HG03064 (cell line): ENCODE results near the gene P2RX2.
"Not testable (repeated sequence)": the region's sequence is repeated elsewhere in the genome, so short reads cannot be mapped to it uniquely, and the experiment has no call there.

Experiments used
- ATAC-seq: cut with Tn5 transposase; IDR thresholded peaks from one replicate; pipeline ENCODE4 v1.9.1; 2021; ENCODE audit warnings: low read depth; ENCODE audit not compliant: unreplicated experiment

Gene P2RX2

GRCh38 chr12:132582582-132583410, 35.8 kb upstream of the P2RX2 start:
- ATAC-seq = no peak

DNA sequence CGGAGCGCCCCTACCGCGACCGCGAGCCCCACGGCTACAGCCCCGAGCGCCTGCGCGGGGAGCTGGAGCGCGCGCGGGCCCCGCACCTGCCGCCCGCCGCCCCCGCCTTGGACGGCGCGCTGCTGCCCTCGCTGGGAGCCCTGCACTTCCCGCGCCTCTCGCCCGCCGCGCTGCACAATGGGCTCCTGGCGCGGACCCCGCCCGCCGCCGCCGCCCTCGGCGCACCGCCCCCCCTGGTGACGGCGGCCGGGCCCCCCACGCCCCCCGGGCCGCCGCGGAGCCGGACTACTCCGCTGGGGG, 35.2 kb upstream of the P2RX2 start:
- ATAC-seq = no peak

- no peak for ATAC-seq
Measured at GRCh38 chr12:132583736-132584135, 34.8 kb upstream of the P2RX2 start.

- no peak for ATAC-seq
Measured at GRCh38 chr12:132584429-132584828, 34.1 kb upstream of the P2RX2 start.

DNA sequence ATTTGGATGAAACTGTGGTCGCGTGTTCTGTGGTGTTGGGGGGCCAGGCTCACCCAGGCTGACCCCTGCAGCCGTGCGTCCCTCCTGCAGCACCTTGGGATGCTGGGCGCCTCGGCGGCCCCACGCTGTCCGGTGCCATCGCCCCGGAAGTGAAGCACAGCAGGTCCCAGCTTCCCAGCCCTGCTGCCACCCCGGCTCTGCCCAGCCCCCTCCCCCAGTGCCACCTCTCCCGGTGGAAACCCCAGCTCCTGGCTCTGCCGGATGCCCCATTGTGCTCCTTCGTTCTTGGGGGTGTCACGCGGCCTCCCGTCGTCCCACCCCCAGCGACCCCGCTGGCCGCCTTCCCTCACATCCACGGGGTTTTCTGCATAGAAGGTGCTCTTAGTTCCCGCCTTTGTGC, 33.4 kb upstream of the P2RX2 start:
- no peak for ATAC-seq

GRCh38 chr12:132586929-132587328, 31.6 kb upstream of the P2RX2 start:
- no peak for ATAC-seq

DNA sequence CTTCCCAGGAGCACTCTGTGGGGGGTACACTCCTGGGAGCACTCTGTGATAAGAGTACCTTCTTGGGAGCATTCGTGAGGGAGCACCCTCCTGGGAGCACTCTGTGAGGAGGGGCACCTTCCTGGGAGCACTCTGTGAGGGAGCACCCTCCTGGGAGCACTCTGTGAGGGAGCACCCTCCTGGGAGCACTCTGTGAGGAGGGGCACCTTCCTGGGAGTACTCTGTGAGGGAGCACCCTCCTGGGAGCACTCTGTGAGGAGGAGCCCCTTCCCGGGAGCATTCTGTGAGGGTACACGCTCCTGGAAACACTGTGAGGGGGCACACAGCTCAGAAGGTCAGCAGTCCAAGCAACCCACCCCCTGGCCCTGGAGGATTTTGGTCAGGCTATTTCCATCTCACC, 30.8 kb upstream of the P2RX2 start:
- no peak for ATAC-seq

- no peak for ATAC-seq
Measured at GRCh38 chr12:132588319-132588718, 30.3 kb upstream of the P2RX2 start.

DNA sequence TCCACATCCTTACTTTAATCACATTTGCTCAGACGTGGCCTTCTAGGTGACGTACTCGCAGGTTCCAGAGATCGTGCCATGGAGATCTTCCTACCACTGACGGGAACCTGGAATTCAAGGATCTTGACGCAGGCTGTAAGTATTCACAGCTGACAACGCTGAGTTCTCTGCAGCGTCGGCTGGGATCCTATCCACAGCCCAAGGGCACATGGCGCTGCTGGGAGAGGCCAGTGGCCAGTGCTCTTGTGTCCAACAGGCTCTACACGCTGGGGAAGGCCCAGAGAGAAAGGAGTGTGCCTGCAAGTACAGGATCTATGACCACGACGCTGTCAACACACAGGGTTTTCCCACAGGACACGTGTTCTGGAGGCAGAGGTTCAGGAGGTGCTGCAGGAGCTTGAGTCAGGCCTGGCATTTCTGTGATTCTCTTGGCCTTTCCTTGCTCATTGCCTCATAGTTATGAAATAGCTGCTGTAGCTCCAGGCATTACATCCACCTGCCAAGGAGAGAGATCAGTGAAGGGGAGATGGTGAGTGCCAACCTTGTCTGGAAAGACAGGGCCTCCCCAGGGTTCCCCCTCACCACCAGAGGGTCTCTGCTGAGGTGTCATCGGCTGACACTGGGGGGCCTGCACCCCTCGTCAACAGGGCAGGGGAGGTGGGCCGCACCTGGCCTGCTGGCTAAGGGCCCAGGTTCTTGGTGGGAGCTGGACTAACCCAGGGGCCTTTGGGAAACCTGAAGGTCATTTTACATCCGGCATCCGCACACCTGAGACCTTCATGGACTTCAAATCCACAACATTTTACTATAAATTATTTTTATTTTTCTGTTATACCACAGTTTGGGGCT, 29.5 kb upstream of the P2RX2 start:
- no peak for ATAC-seq

DNA sequence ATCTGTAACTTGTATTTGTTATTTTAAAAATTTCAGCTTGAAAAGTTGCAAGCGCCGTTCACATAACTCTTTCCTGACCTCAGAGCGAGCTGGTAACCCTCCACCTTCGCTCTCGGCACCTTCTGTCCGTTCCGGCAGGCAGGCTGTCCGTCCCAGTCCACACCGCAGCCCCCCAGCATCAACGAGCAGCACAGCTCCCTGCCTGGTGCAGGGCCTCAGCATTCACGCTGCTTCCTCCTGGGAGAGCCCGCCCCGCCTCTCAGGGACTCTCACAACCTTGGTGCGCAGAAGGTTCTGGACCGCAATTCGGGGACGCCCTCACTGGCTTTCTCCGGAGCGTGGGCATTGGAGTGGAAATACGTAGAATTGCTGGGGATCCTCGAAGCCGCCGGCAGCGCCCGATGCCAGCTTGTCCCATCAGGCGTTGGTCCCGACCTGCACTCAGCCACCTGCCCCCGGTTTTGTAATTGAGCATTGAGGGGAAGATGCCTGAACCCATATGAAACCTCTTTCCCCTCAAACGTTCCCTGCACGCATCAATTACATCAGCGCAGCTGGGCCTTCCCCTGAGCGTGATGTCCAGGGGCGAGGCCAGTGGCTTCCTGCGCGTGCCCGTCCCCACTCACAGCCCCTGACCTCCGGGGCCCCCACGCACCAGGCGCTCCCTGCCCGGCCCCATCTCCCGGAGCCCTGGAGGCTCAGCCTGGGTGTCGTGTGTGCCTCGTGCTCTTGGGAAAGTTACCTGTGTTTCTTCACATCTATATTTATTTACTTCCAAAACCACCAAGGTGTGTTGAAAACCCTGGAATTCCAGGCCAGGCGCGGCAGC, 27.3 kb upstream of the P2RX2 start:
- no peak for ATAC-seq

DNA sequence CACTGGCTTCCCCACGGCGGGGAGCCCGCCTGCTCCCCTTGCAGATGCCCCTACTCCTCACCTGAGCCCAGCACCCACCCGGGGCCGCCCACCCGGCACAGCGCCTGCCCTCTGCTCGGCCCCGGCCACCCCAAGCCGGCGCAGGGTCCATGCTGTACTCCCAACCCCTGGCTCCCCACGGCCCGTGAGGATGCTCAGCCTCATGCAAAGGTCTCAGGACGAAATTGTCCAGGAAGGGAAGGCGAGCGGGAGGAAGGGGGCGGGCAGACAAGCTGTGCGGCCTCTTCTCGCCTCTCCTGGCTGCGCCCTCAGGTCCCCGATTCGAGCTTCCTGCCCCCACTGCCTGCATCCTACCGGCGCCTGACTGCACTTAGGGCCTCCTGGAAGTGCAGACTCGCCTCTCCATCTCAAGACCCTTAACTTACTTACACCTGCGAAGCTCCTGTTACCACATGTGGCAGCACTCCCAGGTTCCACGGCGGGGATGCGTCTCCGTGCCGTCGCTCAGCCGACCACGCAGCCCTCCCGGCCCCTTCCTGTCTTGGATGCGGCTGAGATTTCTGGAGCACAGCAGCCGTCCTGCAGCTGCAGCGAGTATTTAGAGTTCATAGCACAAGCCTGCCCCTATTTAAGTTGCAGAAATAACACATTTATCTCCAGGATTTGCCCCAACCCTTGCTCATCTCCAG, 26.1 kb upstream of the P2RX2 start:
- no peak for ATAC-seq

- ATAC-seq = no peak
Measured at GRCh38 chr12:132593071-132593470, 25.5 kb upstream of the P2RX2 start.

GRCh38 chr12:132593521-132593920, 25.1 kb upstream of the P2RX2 start:
- no peak for ATAC-seq

- ATAC-seq = no peak
Measured at GRCh38 chr12:132593938-132594358, 24.6 kb upstream of the P2RX2 start.

DNA sequence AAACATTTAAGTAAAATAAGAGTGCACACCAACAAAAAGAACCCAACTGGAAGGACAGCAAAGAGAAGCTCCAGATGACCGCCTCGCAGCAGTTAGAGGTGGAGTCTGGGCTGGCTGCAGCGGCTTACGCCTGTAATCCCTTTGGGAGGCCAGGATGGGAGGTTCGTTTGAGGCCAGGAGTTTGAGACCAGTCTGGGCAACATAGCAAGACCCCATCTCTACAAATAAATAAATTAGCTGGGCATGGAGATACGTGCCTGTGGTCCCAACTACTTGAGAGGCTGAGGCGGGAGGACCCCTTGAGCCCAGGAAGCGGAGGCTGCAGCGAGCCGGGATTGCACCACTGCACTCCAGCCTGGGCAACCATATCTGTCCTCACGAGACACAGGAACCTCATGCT, 23.4 kb upstream of the P2RX2 start:
- no peak for ATAC-seq

- no peak for ATAC-seq
Measured at GRCh38 chr12:132596016-132596415, 22.6 kb upstream of the P2RX2 start.

DNA sequence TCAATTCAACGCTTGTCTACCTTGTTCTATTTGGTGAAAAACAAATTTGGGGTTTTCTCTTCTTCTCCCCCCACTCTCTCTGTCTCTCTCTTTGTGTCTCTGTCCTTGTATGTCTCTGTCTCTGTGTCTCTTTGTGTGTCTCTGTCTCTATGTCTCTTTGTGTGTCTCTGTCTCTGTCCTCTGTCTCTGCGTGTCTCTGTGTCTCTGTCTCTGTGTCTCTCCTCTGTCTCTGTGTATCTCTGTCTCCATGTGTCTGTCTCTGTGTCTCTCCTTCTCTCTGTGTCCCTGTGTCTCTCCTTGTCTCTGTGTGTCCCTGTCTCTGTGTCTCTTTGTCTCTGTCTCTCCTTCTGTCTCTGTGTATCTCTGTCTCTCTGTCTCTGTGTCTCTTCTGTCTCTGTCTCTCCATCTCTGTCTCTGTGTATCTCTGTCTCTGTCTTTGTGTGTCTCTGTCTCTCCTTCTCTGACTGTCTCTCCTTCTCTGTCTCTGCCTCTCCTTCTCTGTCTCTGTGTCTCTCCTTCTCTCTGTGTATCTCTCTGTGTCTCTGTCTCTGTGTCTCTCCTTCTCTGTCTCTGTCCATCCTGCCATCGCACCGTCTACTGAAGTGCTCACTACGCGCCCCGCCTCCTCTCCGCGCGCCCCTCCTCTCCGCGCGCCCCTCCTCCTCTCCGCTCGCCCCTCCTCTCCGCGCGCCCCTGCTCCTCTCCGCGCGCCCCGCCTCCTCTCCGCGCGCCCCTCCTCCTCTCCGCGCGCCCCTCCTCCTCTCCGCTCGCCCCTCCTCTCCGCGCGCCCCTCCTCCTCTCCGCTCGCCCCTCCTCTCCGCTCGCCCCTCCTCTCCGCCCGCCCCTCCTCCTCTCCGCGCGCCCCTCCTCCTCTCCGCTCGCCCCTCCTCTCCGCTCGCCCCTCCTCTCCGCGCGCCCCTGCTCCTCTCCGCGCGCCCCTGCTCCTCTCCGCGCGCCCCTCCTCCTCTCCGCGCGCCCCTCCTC, 21.0 kb upstream of the P2RX2 start:
- no peak for ATAC-seq

DNA sequence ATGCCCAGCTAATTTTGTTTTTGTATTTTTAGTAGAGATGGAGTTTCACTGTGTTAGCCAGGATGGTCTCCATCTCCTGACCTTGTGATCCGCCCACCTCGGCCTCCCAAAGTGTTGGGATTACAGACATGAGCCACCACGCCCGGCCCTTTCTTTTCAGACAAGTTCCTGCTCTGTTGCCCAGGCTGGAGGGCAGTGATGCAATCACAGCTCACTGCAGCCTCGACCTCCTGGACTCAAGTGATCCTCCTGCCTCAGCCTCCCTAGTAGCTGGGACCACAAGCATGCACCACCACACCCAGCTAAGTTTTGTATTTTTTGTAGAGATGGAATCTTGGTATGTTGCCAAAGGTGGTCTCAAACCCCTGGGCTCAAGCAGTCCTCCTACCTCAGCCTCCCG, 19.1 kb upstream of the P2RX2 start:
- not testable (repeated sequence) for ATAC-seq
